GM12878 (cell line): Measurements from ENCODE around the gene THRA. TPM values are rescaled to one million over a fixed set of nuclear protein-coding genes. Genes with fewer than 3 reads are reported as not detected.
"Not testable (repeated sequence)": the region's sequence is repeated elsewhere in the genome, so short reads cannot be mapped to it uniquely, and the experiment has no call there.

Source experiments
- ATAC-seq: fragments of 200-7000 bp; cut with Tn5 transposase; 3 replicates; pipeline ENCODE4 v1.9.1; 2020; ENCODE audit warnings: mild to moderate bottlenecking, moderate library complexity
- BruUV-seq: library from RNA; stranded (reverse); fragments of 400-500 nt; replicated peaks from 2 replicates; lab custom pipeline; 2021; lab: Mats Ljungman, UMichigan
- CTCF ChIA-PET: fragments of 300-600 bp; sonication (Branson Sonifier 250); formaldehyde crosslinking; extraction: SDS; loops from one replicate; lab custom pipeline; 2021; ENCODE audit warnings: inconsistent platforms; lab: Yijun Ruan, JAX
- POLR2A ChIA-PET: fragments of 350-600 bp; formaldehyde crosslinking; extraction: SDS; loops from one replicate; lab custom pipeline; 2021; ENCODE audit warnings: inconsistent platforms; lab: Charles Lee
- RAD21 ChIA-PET: fragments of 300-600 bp; sonication (Branson Sonifier 250); formaldehyde crosslinking; loops from one replicate; lab custom pipeline; 2023; ENCODE audit warnings: antibody characterized with exemption; ENCODE audit not compliant: unreplicated experiment; lab: Charles Lee
- SMC1A ChIA-PET: fragments of 300-600 bp; sonication (Branson Sonifier 250); formaldehyde crosslinking; loops from one replicate; lab custom pipeline; 2023; ENCODE audit not compliant: unreplicated experiment, uncharacterized antibody; lab: Charles Lee
- DNase-seq: peaks from one replicate; pipeline ENCODE4 v3.0.0-alpha.2; 2011; ENCODE audit warnings: low read depth, low spot score
- FAIRE-seq: peaks from 3 replicates; lab custom pipeline; 2011; peaks lifted over from hg19 to GRCh38; lab: Jason Lieb, UNC
- H2AFZ ChIP-seq: 2 replicates; pipeline ENCODE4 v1.6.0; 2011; ENCODE audit warnings: low read depth, low read length, control low read depth; ENCODE audit not compliant: control insufficient read depth
- H3K27ac ChIP-seq: 2 replicates; pipeline ENCODE4 v1.5.1; 2011; ENCODE audit warnings: control low read depth; ENCODE audit not compliant: control insufficient read depth, insufficient read depth
- H3K27me3 ChIP-seq, 2 experiments: replicated peaks in 1 of 2; 2 replicates each; pipeline versions ENCODE4 v1.6.0 to v1.6.1; 2011; ENCODE audit warnings: low read length in 1 of 2; ENCODE audit not compliant: control insufficient read depth in 2 of 2, insufficient read depth in 2 of 2
- H3K36me3 ChIP-seq, 2 experiments: 2 replicates each; pipeline ENCODE4 v1.5.1; 2011; ENCODE audit warnings: low read length in 1 of 2; ENCODE audit not compliant: control insufficient read depth in 2 of 2, insufficient read depth in 2 of 2
- H3K4me1 ChIP-seq: 2 replicates; pipeline ENCODE4 v1.6.1; 2011; ENCODE audit warnings: mild to moderate bottlenecking, low read length, moderate library complexity, mixed read lengths; ENCODE audit not compliant: control insufficient read depth, insufficient read depth
- H3K4me2 ChIP-seq: 2 replicates; pipeline ENCODE4 v1.6.0; 2011; ENCODE audit warnings: control low read depth; ENCODE audit not compliant: control insufficient read depth, insufficient read depth
- H3K4me3 ChIP-seq: fragments of 200-600 bp; sonication (generic); 2 replicates; pipeline ENCODE4 v1.5.1; 2016
- H3K79me2 ChIP-seq: 2 replicates; pipeline ENCODE4 v1.6.0; 2011; ENCODE audit warnings: low read length; ENCODE audit not compliant: control insufficient read depth, insufficient read depth
- H3K9ac ChIP-seq: 2 replicates; pipeline ENCODE4 v1.8.0; 2011; ENCODE audit warnings: low read length, control low read depth, mixed read lengths; ENCODE audit not compliant: control insufficient read depth, insufficient read depth
- H3K9me3 ChIP-seq: replicated peaks from 3 replicates; pipeline ENCODE4 v1.5.1; 2011; ENCODE audit warnings: mild to moderate bottlenecking, low read length; ENCODE audit not compliant: control insufficient read depth, insufficient read depth
- H4K20me1 ChIP-seq: 2 replicates; pipeline ENCODE4 v1.6.0; 2011; ENCODE audit not compliant: control insufficient read depth, insufficient read depth
- WGBS: methylation state at CpG from one replicate; pipeline ENCODE4 v1.1.6; 2016; ENCODE audit warnings: low lambda C conversion rate; ENCODE audit not compliant: insufficient replicate concordance, insufficient coverage; ENCODE audit errors: missing lambda C conversion rate; 5-methylcytosine and 5-hydroxymethylcytosine counted together
- in situ Hi-C: fragments of 300-500 bp; cut with MboI; formaldehyde crosslinking; loops from 9 replicates; pipeline ENCODE4 v1.14.3; 2018; ENCODE audit warnings: mixed read lengths
- intact Hi-C: fragments of 100-400 bp; cut with micrococcal nuclease; formaldehyde crosslinking; loops from one replicate; pipeline ENCODE4 v1.14.2; 2022; ENCODE audit not compliant: unreplicated experiment
- microRNA-seq: library from miRNA; unstranded; fragments of <30 nt; microRNA quantifications from one replicate; pipeline ENCODE4, GENCODE V29; 2018
- polyA plus RNA-seq, 11 experiments: library from polyadenylated mRNA; depleted of rRNA in 4 of 11; unstranded in 6 of 11; stranded (reverse) in 5 of 11; fragments of >200 nt; fragmentation: Nextera tagmentation in 4 of 11; fragmentation: Illumina TruSeq in 1 of 11; extraction: Ambion mirVana in 4 of 11; extraction: Trizol in 1 of 11; gene quantifications; 1 replicate in 1 of 11; 2 replicates in 10 of 11; pipeline versions ENCODE4 v1.2.1 to v1.2.3, GENCODE V29; 2011 to 2016; ENCODE audit warnings: inconsistent platforms in 2 of 11, missing spikeins in 2 of 11, low read depth in 1 of 11
- small RNA-seq: library from RNA; depleted of rRNA; stranded (forward); fragments of <200 nt; gene quantifications from one replicate; pipeline ENCODE3, GENCODE V24; 2014
- total RNA-seq, 4 experiments: library from RNA; depleted of rRNA in 3 of 4; stranded (reverse); fragments of >200 nt in 3 of 4; fragmentation: Illumina TruSeq in 1 of 4; extraction: Trizol in 1 of 4; gene quantifications; 2 replicates each; pipeline versions ENCODE4 v1.2.1 to v1.2.3, GENCODE V29; 2013 to 2021

Gene THRA
- total and polyA plus RNA-seq, 10 of the 15 experiments (the other 5 are each of a cell fraction or from before 2014, with no cell fraction given) = 0.03 to 2.0 (median 0.64) TPM

DNA sequence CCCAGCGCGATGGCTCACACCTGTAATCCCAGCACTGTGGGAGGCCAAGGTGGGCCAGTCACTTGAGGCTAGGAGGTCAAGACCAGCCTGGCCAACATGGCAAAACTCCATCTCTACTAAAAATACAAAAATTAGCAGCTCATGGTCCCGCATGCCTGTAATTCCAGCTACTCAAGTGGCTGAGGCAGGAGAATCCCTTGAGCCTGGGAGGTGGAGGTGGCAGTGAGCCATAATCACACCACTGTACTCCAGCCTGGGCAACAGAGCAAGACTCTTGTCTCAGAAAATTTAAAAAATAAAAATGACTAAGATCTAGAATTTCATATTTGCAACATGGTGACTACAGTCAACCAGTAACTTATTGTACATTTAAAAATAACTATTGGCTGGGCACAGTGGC is 80.4 kb downstream of the THRA start:
- intact Hi-C loops, BruUV-seq, FAIRE-seq, H3K36me3 ChIP-seq, H2AFZ ChIP-seq, H3K4me3 ChIP-seq, ATAC-seq, H3K4me2 ChIP-seq, H3K27ac ChIP-seq, H3K27me3 ChIP-seq, H3K9me3 ChIP-seq, H3K9ac ChIP-seq, DNase-seq, H3K4me1 ChIP-seq, in situ Hi-C loops, H4K20me1 ChIP-seq: not testable (repeated sequence)
- ChIA-PET RAD21 (interaction anchor here (0.8 to 1.6 kb wide), 3 partner anchors 26 to 43 kb away, joined by 3 to 5 read pairs (median 4); partner anchors contain the start of gene NR1D1), POLR2A (interaction anchor here (0.7 to 1.3 kb wide), 2 partner anchors 9 to 11 kb away, joined by 3 to 6 read pairs; no protein-coding TSS in a partner anchor), CTCF (interaction anchor here (0.6 to 1.2 kb wide), 3 partner anchors 9 to 83 kb away, joined by 3 to 5 read pairs (median 4); no protein-coding TSS in a partner anchor), SMC1A (interaction anchor here (0.9 to 1.8 kb wide), 2 partner anchors 19 to 30 kb away, joined by 3 to 5 read pairs; no protein-coding TSS in a partner anchor)
- H3K79me2 ChIP-seq = peaks cover 33% of the 10 kb centered on the region
- 96% methylated on average over 3 of the region's 3 CpGs for WGBS

Small RNA genes within 50 kb of the gene (microRNA-seq; reads per million reads assigned to microRNA genes)
- gene MIR6884 = 0.75 reads per million

Small RNA genes within 50 kb of the gene (small RNA-seq; reads per million reads assigned to genes)
- 876 reads per million, percentile 100 among the genes with 10 or more reads in this experiment for gene SNORD124

Other genes starting within 250 kb of the THRA start
Only the 7 nearest of the 16 such genes appear.
- not detected in 2 replicates for gene GSDMA, start 100.0 kb upstream of the THRA start, total RNA-seq (2014; rRNA removed)
- not detected in 2 replicates for gene GSDMA, start 100.0 kb upstream of the THRA start, total RNA-seq (2014; rRNA removed; fragmentation: Illumina TruSeq; extraction: Trizol)
- not detected in 2 replicates for gene GSDMA, start 100.0 kb upstream of the THRA start, total RNA-seq (2021)
- 0.11 and 0.33 TPM in 2 replicates for gene GSDMA, start 100.0 kb upstream of the THRA start, polyA plus RNA-seq (2011; rRNA removed)
- not detected in 2 replicates for gene GSDMA, start 100.0 kb upstream of the THRA start, polyA plus RNA-seq (2014; fragmentation: Illumina TruSeq; extraction: Trizol)
- under 1 TPM in 1 of 2 experiments, not detected in 1; 0.04 TPM for gene GSDMA, start 100.0 kb upstream of the THRA start, polyA plus RNA-seq (2014; fragmentation: Nextera tagmentation; extraction: Ambion mirVana)
- gene GSDMA, start 100.0 kb upstream of the THRA start, polyA plus RNA-seq (2014; rRNA removed) = not detected in 2 replicates
- gene GSDMA, start 100.0 kb upstream of the THRA start, polyA plus RNA-seq (2016; fragmentation: Nextera tagmentation; extraction: Ambion mirVana) = not detected
- 132 and 150 TPM in 2 replicates for gene PSMD3, start 82.2 kb upstream of the THRA start, total RNA-seq (2014; rRNA removed)
- 65.8 and 70.3 TPM in 2 replicates for gene PSMD3, start 82.2 kb upstream of the THRA start, total RNA-seq (2014; rRNA removed; fragmentation: Illumina TruSeq; extraction: Trizol)
- 150 and 151 TPM in 2 replicates for gene PSMD3, start 82.2 kb upstream of the THRA start, total RNA-seq (2021)
- 35.1 and 79.4 TPM in 2 replicates for gene PSMD3, start 82.2 kb upstream of the THRA start, polyA plus RNA-seq (2011; rRNA removed)
- 78.8 and 121 TPM in 2 replicates for gene PSMD3, start 82.2 kb upstream of the THRA start, polyA plus RNA-seq (2014; fragmentation: Illumina TruSeq; extraction: Trizol)
- gene PSMD3, start 82.2 kb upstream of the THRA start, polyA plus RNA-seq (2014; fragmentation: Nextera tagmentation; extraction: Ambion mirVana) = 1 to 10 TPM; 2.2 to 2.6 TPM
- 138 and 155 TPM in 2 replicates for gene PSMD3, start 82.2 kb upstream of the THRA start, polyA plus RNA-seq (2014; rRNA removed)
- 100 to 1,000 TPM; 182 to 192 TPM for gene PSMD3, start 82.2 kb upstream of the THRA start, polyA plus RNA-seq (2016; fragmentation: Nextera tagmentation; extraction: Ambion mirVana)
- gene CSF3, start 47.5 kb upstream of the THRA start, total RNA-seq (2014; rRNA removed) = 0.16 TPM in 1 of 2 replicates, not detected in the other
- 0.09 TPM in 1 of 2 replicates, not detected in the other for gene CSF3, start 47.5 kb upstream of the THRA start, total RNA-seq (2014; rRNA removed; fragmentation: Illumina TruSeq; extraction: Trizol)
- 0.28 TPM in 1 of 2 replicates, not detected in the other for gene CSF3, start 47.5 kb upstream of the THRA start, total RNA-seq (2021)
- gene CSF3, start 47.5 kb upstream of the THRA start, polyA plus RNA-seq (2011; rRNA removed) = not detected in 2 replicates
- gene CSF3, start 47.5 kb upstream of the THRA start, polyA plus RNA-seq (2014; fragmentation: Illumina TruSeq; extraction: Trizol) = 0.10 TPM in 1 of 2 replicates, not detected in the other
- gene CSF3, start 47.5 kb upstream of the THRA start, polyA plus RNA-seq (2014; fragmentation: Nextera tagmentation; extraction: Ambion mirVana) = under 1 TPM in 1 of 2 experiments, not detected in 1; 0.09 TPM
- gene CSF3, start 47.5 kb upstream of the THRA start, polyA plus RNA-seq (2014; rRNA removed) = 0.23 and 0.36 TPM in 2 replicates
- under 1 TPM in 1 of 2 experiments, not detected in 1; 0.12 TPM for gene CSF3, start 47.5 kb upstream of the THRA start, polyA plus RNA-seq (2016; fragmentation: Nextera tagmentation; extraction: Ambion mirVana)
- gene MED24, start 8.6 kb upstream of the THRA start, total RNA-seq (2014; rRNA removed) = 33.5 and 40.6 TPM in 2 replicates
- 32.8 and 35.3 TPM in 2 replicates for gene MED24, start 8.6 kb upstream of the THRA start, total RNA-seq (2014; rRNA removed; fragmentation: Illumina TruSeq; extraction: Trizol)
- 74.1 and 84.7 TPM in 2 replicates for gene MED24, start 8.6 kb upstream of the THRA start, total RNA-seq (2021)
- 31.1 and 74.8 TPM in 2 replicates for gene MED24, start 8.6 kb upstream of the THRA start, polyA plus RNA-seq (2011; rRNA removed)
- 77.0 and 85.1 TPM in 2 replicates for gene MED24, start 8.6 kb upstream of the THRA start, polyA plus RNA-seq (2014; fragmentation: Illumina TruSeq; extraction: Trizol)
- gene MED24, start 8.6 kb upstream of the THRA start, polyA plus RNA-seq (2014; fragmentation: Nextera tagmentation; extraction: Ambion mirVana) = 10 to 100 TPM in 1 of 2 experiments, 1 to 10 TPM in 1; 5.4 to 10.3 TPM
- 58.6 and 75.5 TPM in 2 replicates for gene MED24, start 8.6 kb upstream of the THRA start, polyA plus RNA-seq (2014; rRNA removed)
- 10 to 100 TPM; 89.9 to 97.4 TPM for gene MED24, start 8.6 kb upstream of the THRA start, polyA plus RNA-seq (2016; fragmentation: Nextera tagmentation; extraction: Ambion mirVana)
- 0.49 and 1.0 TPM in 2 replicates for gene NR1D1, start 37.6 kb downstream of the THRA start, total RNA-seq (2014; rRNA removed)
- 0.31 and 0.37 TPM in 2 replicates for gene NR1D1, start 37.6 kb downstream of the THRA start, total RNA-seq (2014; rRNA removed; fragmentation: Illumina TruSeq; extraction: Trizol)
- 3.4 and 3.6 TPM in 2 replicates for gene NR1D1, start 37.6 kb downstream of the THRA start, total RNA-seq (2021)
- gene NR1D1, start 37.6 kb downstream of the THRA start, polyA plus RNA-seq (2011; rRNA removed) = 0.17 and 0.41 TPM in 2 replicates
- gene NR1D1, start 37.6 kb downstream of the THRA start, polyA plus RNA-seq (2014; fragmentation: Illumina TruSeq; extraction: Trizol) = 0.44 and 1.8 TPM in 2 replicates
- gene NR1D1, start 37.6 kb downstream of the THRA start, polyA plus RNA-seq (2014; fragmentation: Nextera tagmentation; extraction: Ambion mirVana) = under 1 TPM; 0.10 to 0.33 TPM
- gene NR1D1, start 37.6 kb downstream of the THRA start, polyA plus RNA-seq (2014; rRNA removed) = 0.87 and 1.2 TPM in 2 replicates
- gene NR1D1, start 37.6 kb downstream of the THRA start, polyA plus RNA-seq (2016; fragmentation: Nextera tagmentation; extraction: Ambion mirVana) = 1 to 10 TPM; 1.8 to 2.6 TPM
- 56.3 and 57.6 TPM in 2 replicates for gene MSL1, start 59.0 kb downstream of the THRA start, total RNA-seq (2014; rRNA removed)
- 56.4 and 56.5 TPM in 2 replicates for gene MSL1, start 59.0 kb downstream of the THRA start, total RNA-seq (2014; rRNA removed; fragmentation: Illumina TruSeq; extraction: Trizol)
- 47.8 and 50.6 TPM in 2 replicates for gene MSL1, start 59.0 kb downstream of the THRA start, total RNA-seq (2021)
- gene MSL1, start 59.0 kb downstream of the THRA start, polyA plus RNA-seq (2011; rRNA removed) = 80.9 and 101 TPM in 2 replicates
- gene MSL1, start 59.0 kb downstream of the THRA start, polyA plus RNA-seq (2014; fragmentation: Illumina TruSeq; extraction: Trizol) = 95.2 and 110 TPM in 2 replicates
- gene MSL1, start 59.0 kb downstream of the THRA start, polyA plus RNA-seq (2014; fragmentation: Nextera tagmentation; extraction: Ambion mirVana) = 10 to 100 TPM; 11.1 to 18.0 TPM
- 52.0 and 53.1 TPM in 2 replicates for gene MSL1, start 59.0 kb downstream of the THRA start, polyA plus RNA-seq (2014; rRNA removed)
- gene MSL1, start 59.0 kb downstream of the THRA start, polyA plus RNA-seq (2016; fragmentation: Nextera tagmentation; extraction: Ambion mirVana) = 1 to 10 TPM; 6.1 to 9.5 TPM
- 31.8 and 37.6 TPM in 2 replicates for gene CASC3, start 77.6 kb downstream of the THRA start, total RNA-seq (2014; rRNA removed)
- 31.9 and 33.7 TPM in 2 replicates for gene CASC3, start 77.6 kb downstream of the THRA start, total RNA-seq (2014; rRNA removed; fragmentation: Illumina TruSeq; extraction: Trizol)
- gene CASC3, start 77.6 kb downstream of the THRA start, total RNA-seq (2021) = 42.9 and 49.0 TPM in 2 replicates
- gene CASC3, start 77.6 kb downstream of the THRA start, polyA plus RNA-seq (2011; rRNA removed) = 40.3 and 60.0 TPM in 2 replicates
- 52.4 and 59.7 TPM in 2 replicates for gene CASC3, start 77.6 kb downstream of the THRA start, polyA plus RNA-seq (2014; fragmentation: Illumina TruSeq; extraction: Trizol)
- 10 to 100 TPM; 12.7 to 16.4 TPM for gene CASC3, start 77.6 kb downstream of the THRA start, polyA plus RNA-seq (2014; fragmentation: Nextera tagmentation; extraction: Ambion mirVana)
- 30.2 and 34.3 TPM in 2 replicates for gene CASC3, start 77.6 kb downstream of the THRA start, polyA plus RNA-seq (2014; rRNA removed)
- 10 to 100 TPM; 52.6 to 53.4 TPM for gene CASC3, start 77.6 kb downstream of the THRA start, polyA plus RNA-seq (2016; fragmentation: Nextera tagmentation; extraction: Ambion mirVana)